ENCODE results near the gene PSMF1. TPM values are rescaled to one million over a fixed set of nuclear protein-coding genes. Genes with fewer than 3 reads are reported as not detected.

PSMF1 gene
- total RNA-seq, 1 donor from 2014 or later = 34.0 TPM

GRCh38 chr20:1174787-1175186, 56.4 kb downstream of the PSMF1 start:
- no peak overlapping the region for H3K4me3 ChIP-seq
- H3K36me3 ChIP-seq = no peaks in the 10 kb centered on the region
- H3K27me3 ChIP-seq = no peaks in the 10 kb centered on the region
- no peak overlapping the region for H3K4me3 Mint-ChIP-seq
- H3K27me3 Mint-ChIP-seq (ENCODE audit: insufficient read depth, low read depth) = peaks cover 4% of the 10 kb centered on the region
- H3K79me2 ChIP-seq (ENCODE audit: low read depth) = no peaks in the 10 kb centered on the region
- H3F3A ChIP-seq (ENCODE audit: low read depth) = no peaks in the 10 kb centered on the region
- H4K20me1 ChIP-seq (ENCODE audit: low read depth) = peaks cover 57% of the 10 kb centered on the region
- no peak overlapping the region for H3K9ac ChIP-seq
- H3K27ac ChIP-seq = no peak overlapping the region
- peaks cover 3% of the 10 kb centered on the region for H3K4me1 Mint-ChIP-seq
- peaks cover 17% of the 10 kb centered on the region for H3K36me3 Mint-ChIP-seq
- H3K4me1 ChIP-seq = peaks cover 7% of the 10 kb centered on the region
- H3K27ac Mint-ChIP-seq = no peak overlapping the region
- no peaks in the 10 kb centered on the region for H3K9me3 ChIP-seq (ENCODE audit: low read depth)
- H2AFZ ChIP-seq (replicated peaks) = no peak overlapping the region
- TF ChIP-seq EZH2 (IDR thresholded peaks at IDR 0.05) = no peak
- no peak for TF ChIP-seq CTCF (IDR thresholded peaks at IDR 0.05)
- TF ChIP-seq EZH2phosphoT487 (IDR thresholded peaks at IDR 0.05) = no peak
- no peaks in the 10 kb centered on the region for H3K9me3 Mint-ChIP-seq
- DNase-seq (ENCODE audit: low spot score) = no peak
- H3K4me2 ChIP-seq = no peak overlapping the region

- no peak overlapping the region for H3K27ac ChIP-seq
- peaks cover 28% of the 10 kb centered on the region for H4K20me1 ChIP-seq (ENCODE audit: low read depth)
- H3K4me3 Mint-ChIP-seq = no peak overlapping the region
- no peaks in the 10 kb centered on the region for H3F3A ChIP-seq (ENCODE audit: low read depth)
- no peaks in the 10 kb centered on the region for H3K9me3 ChIP-seq (ENCODE audit: low read depth)
- H3K36me3 ChIP-seq = no peaks in the 10 kb centered on the region
- peaks cover 6% of the 10 kb centered on the region for H3K27me3 ChIP-seq
- H3K9me3 Mint-ChIP-seq = no peaks in the 10 kb centered on the region
- H3K36me3 Mint-ChIP-seq = peaks cover 13% of the 10 kb centered on the region
- H3K9ac ChIP-seq = no peak overlapping the region
- H3K4me2 ChIP-seq = no peak overlapping the region
- H3K27me3 Mint-ChIP-seq (ENCODE audit: insufficient read depth, low read depth) = peaks cover 8% of the 10 kb centered on the region
- H3K27ac Mint-ChIP-seq = no peak overlapping the region
- peaks cover 3% of the 10 kb centered on the region for H3K4me1 Mint-ChIP-seq
- peak; percentile 47 for TF ChIP-seq CTCF (IDR thresholded peaks at IDR 0.05)
- TF ChIP-seq EZH2 (IDR thresholded peaks at IDR 0.05) = no peak
- TF ChIP-seq EZH2phosphoT487 (IDR thresholded peaks at IDR 0.05) = no peak
- H2AFZ ChIP-seq (replicated peaks) = no peak overlapping the region
- peaks cover 7% of the 10 kb centered on the region for H3K4me1 ChIP-seq
- H3K79me2 ChIP-seq (ENCODE audit: low read depth) = no peaks in the 10 kb centered on the region
- DNase-seq (ENCODE audit: low spot score) = peak; percentile 46
- no peak overlapping the region for H3K4me3 ChIP-seq
These were observed 59.3 kb downstream of the PSMF1 start for GRCh38 chr20:1177680-1178079.

GRCh38 chr20:1178103-1178502, 59.7 kb downstream of the PSMF1 start:
- no peak overlapping the region for H2AFZ ChIP-seq (replicated peaks)
- Mint-ChIP-seq H3K4me1 (peaks cover 3% of the 10 kb centered on the region), H3K36me3 (peaks cover 13% of the 10 kb centered on the region), H3K9me3 (no peaks in the 10 kb centered on the region), H3K4me3 (no peak overlapping the region), H3K27ac (no peak overlapping the region), H3K27me3 (ENCODE audit: insufficient read depth, low read depth) (peaks cover 11% of the 10 kb centered on the region)
- no peak for DNase-seq (ENCODE audit: low spot score)
- no peaks in the 10 kb centered on the region for H3F3A ChIP-seq (ENCODE audit: low read depth)
- peaks cover 7% of the 10 kb centered on the region for H3K4me1 ChIP-seq
- H3K36me3 ChIP-seq = no peaks in the 10 kb centered on the region
- no peak overlapping the region for H3K4me3 ChIP-seq
- no peaks in the 10 kb centered on the region for H3K9me3 ChIP-seq (ENCODE audit: low read depth)
- H3K9ac ChIP-seq = no peak overlapping the region
- H3K4me2 ChIP-seq = no peak overlapping the region
- peaks cover 24% of the 10 kb centered on the region for H4K20me1 ChIP-seq (ENCODE audit: low read depth)
- no peaks in the 10 kb centered on the region for H3K79me2 ChIP-seq (ENCODE audit: low read depth)
- peaks cover 10% of the 10 kb centered on the region for H3K27me3 ChIP-seq
- no peak overlapping the region for H3K27ac ChIP-seq
- TF ChIP-seq CTCF (IDR thresholded peaks at IDR 0.05) = no peak
- TF ChIP-seq EZH2 (IDR thresholded peaks at IDR 0.05) = no peak
- TF ChIP-seq EZH2phosphoT487 (IDR thresholded peaks at IDR 0.05) = no peak
